Measurements from ENCODE around the gene ANO8. TPM values are rescaled to one million over a fixed set of nuclear protein-coding genes. Genes with fewer than 3 reads are reported as not detected.

The ANO8 gene
- total RNA-seq, 1 experiment from 2014 or later = 5.6 TPM

GRCh38 chr19:17346109-17346671 lies 11.5 kb upstream of the ANO8 start:
- peak; percentile 59 for DNase-seq (ENCODE audit: low read depth)

- DNase-seq (ENCODE audit: low read depth) = no peak
These were observed 7.2 kb upstream of the ANO8 start for GRCh38 chr19:17341845-17342244.

DNA sequence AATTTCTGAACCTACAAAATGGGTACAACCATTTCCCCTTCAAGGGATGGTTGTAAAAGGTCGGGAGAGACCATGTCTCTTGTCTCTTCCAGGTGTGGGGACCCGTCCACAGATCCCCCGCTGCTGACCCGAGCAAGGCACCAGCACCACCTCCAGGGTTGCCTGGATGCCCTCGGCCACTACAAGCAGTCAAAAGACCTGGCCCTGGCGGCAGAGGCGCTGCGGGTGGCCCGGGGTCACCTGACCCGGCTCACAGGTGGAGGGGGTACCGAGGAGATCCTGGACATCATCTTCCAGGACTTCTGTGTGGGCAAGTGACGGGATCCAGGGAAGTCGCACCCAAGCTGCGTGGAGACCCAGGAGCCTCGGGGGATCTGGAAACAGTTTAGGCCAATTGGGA lies 6.7 kb upstream of the ANO8 start:
- no peak for DNase-seq (ENCODE audit: low read depth)

DNA sequence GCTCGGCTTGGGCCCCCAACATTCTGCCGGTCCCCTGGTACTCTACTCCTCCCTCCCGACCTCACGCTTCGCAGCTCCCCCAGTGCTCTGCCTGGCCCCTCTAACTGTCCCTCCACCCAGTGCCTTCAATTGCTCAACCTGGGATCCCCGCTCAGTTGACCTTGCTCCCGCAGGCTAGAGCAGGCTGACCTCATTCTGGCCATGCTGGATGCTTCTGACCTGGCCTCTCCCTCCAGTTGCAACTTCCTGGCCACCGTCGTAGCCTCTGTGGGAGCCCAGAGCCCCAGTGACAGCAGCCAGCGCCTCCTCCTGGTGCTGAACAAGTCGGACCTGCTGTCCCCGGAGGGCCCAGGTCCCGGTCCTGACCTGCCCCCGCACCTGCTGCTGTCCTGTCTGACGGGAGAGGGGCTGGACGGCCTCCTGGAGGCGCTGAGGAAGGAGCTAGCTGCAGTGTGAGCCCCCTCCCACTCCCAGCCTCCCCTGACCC lies 6.3 kb upstream of the ANO8 start:
- no peak for DNase-seq (ENCODE audit: low read depth)

DNA sequence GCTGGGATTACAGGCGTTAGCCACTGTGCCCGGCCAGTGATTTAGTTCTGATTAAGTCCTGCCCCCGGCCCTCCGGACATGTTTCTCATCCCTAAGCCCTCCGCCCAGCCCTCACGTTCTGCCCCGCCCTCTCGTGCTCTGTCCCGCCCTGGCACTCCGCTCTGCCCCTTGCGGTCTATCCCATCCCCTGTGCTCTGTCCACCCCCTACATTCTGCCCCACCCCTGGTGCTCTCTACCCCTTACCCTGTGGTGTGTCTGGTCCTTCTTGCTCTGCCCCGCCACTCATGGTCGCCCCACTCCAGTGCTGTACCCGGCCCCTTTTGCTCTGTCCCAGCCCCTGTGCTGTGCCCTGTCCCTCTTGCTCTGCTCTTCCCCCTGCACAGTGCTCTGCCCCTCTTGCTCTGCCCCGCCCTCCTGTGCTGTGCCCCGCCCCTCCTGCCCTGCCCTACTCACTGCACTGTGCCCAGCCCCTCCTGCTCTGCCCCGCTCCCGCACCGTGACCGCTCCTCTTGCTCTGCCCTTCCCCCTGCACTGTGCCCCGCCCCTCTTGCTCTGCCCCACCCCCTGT lies 5.7 kb upstream of the ANO8 start:
- DNase-seq (ENCODE audit: low read depth) = no peak

DNA sequence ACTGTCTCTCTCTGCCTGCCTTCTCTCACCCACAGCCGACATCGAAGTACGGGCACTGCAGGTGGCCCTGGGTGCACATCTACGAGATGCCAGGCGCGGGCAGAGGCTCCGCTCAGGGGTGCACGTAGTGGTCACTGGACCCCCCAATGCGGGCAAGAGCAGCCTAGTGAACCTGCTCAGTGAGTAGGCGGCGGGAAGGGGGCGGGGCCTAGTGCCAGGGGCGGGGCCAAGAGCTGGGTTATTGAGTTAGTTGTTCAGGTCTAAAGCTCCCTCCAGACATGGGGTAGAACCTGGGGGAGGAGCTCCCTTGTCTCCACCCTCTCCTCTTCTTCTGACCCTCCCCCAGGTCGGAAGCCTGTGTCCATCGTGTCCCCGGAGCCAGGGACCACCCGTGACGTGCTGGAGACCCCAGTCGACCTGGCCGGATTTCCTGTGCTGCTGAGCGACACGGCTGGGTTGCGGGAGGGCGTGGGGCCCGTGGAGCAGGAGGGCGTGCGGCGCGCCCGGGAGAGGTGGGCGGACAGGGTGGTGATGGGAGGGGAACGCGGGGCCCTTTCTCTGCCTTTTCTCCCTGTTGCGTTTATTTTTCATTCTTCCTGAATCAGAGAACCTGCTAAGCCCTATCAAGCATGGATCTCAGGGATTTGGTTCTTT lies 4.6 kb upstream of the ANO8 start:
- DNase-seq (ENCODE audit: low read depth) = no peak

DNA sequence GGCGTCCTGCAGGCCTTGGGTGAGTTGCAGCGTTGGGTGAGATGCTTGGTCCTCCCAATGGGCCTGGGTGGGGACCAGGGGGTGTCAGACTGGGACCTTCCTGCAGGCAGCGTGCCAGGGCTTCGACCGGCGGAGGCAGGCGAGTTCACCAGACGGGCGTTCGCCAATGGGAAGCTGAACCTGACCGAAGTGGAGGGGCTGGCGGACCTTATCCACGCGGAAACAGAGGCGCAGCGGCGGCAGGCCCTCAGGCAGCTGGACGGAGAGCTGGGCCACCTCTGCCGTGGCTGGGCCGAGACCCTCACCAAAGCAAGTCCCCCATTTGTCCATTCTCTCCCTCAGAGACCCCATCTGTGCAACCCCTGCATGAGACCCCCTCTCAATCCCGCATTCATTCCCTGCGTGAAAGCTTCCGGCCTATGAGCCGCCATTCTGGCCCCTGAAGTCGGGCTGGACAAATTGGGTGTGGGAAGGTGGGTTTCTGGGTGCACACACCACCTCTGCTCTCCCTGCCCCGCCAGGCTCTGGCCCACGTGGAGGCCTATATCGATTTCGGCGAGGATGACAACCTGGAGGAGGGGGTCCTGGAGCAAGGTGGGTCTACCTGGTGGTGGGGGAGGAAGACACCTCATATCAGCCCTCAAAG lies 3.9 kb upstream of the ANO8 start:
- no peak for DNase-seq (ENCODE audit: low read depth)

- DNase-seq (ENCODE audit: low read depth) = no peak
These were observed 3.2 kb upstream of the ANO8 start for GRCh38 chr19:17337675-17338432.

DNA sequence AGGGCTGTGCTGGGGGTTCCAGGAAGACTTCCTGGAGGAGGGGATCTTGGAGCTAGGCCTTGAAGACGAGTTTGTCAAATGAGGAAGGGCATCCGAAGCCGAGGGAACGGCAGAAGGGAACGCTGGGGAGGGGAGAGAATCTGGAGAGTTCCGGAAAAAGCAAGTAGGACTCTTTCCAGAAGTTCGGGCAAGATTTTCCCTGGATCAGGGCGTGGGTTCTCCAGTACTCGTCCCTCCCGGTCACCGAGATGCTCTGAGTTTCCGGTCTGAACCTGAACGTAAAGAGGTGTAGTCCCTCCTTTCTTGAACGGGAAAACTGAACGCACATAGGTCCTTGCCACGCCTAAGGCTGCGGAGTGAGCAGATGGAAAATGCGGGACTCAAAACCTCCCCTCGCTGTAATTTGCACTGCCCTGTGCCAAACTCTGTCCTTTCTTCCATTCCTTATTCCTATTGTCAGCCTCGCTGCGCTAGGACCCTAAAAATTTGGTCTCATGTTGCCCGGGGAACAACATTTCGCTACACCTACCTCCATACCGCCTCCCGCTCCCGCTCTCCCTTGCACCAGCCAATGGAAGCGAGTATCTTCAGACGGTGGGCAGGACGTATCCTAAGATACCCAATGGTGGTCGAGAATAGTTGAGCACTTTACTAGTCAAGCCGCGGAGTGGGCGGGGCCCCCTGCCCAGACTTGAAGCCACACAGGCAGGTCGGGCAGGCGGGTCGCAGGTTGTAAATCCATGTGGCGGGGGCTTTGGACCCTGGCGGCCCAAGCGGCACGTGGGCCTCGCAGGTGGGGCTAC lies 2.4 kb upstream of the ANO8 start, which contains the start of gene GTPBP3:
TSS of gene GTPBP3 (plus strand) at position 682 of the 803 bp plus-strand sequence. CDS start at position 741, 59 bp downstream.
- DNase-seq (ENCODE audit: low read depth) = peak; percentile 99

DNA sequence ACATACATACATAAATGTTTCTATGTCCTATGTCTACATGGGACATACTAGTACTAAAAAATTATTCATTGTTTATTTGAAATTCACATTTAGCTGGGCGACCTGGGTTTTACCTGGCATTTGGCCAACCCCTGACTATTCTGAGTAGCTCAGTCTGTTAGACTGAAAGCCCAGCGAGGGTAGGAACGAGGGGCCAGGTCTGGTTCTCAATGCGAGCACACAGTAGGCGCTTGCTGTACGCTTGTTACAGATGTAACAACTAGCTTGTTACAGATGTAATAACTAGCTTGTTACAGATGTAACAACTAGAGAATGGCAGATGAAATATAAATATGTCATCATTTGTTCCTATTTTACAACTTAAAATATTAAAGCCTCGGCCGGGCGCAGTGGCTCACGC lies 920 bp upstream of the ANO8 start:
- DNase-seq (ENCODE audit: low read depth) = no peak

GRCh38 chr19:17333611-17334413 lies 843 bp downstream of the ANO8 start:
- peak; percentile 95 for DNase-seq (ENCODE audit: low read depth)

DNA sequence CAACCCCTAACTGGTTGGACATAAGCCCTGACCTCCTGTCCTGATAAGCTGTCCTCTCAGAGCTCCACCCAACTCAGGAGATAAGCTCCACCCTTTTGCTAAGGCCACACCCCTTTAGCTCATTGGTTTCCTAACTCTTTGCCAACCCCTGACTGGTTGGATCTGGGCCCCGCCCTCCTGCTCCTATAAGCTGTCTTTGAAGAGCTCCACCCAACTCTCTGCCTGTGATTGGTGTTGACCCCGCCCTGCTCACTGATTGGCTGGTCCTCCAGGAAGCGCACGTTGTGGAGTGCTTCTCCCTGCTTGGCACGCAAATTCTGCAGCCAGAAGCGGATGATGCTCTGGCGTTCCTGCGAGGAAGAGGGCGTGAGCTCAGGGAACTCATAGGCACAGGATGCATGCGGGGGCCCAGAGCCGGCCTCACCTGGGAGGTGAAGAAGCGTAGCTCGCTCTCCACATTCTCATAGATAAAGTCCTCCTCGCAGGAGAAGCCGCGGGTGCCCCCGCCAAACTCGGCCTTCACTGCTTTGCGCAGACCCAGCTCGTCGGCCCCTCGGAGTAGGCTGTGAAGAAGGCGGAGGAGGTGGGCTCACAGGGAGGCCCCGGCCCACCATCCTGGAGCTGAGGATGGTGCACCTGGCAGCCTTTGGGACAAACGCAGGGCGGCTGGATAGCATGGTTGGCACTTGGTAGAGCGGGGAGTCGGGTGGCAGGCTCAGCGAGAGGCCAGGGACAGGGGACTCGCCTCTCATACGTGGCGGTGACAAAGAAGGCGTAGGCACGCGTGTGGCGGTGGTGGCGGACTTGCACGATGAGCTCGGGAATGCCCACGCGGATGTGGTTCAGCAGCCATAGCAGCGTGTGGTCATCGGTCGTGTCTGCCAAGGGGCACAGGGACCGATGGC lies 1.7 kb downstream of the ANO8 start:
- peak; percentile 56 for DNase-seq (ENCODE audit: low read depth)

DNA sequence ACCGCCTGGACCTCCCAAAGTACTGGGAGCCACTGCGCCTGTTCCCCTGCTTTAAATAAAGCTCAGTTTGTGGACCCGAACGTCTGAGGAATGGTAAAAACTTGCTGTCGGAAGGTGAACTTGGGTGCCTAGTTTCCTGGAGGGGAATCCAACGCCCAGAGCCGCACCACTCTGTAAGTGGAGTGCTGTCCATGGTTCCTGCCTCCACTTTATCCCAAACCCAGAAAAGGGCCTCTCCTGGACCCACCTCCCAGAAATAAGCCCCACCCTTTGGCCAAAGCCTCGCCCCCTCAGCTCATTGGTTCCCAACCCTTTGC lies 2.3 kb downstream of the ANO8 start:
- DNase-seq (ENCODE audit: low read depth) = no peak

GRCh38 chr19:17331045-17331558 lies 3.6 kb downstream of the ANO8 start:
- no peak for DNase-seq (ENCODE audit: low read depth)

DNA sequence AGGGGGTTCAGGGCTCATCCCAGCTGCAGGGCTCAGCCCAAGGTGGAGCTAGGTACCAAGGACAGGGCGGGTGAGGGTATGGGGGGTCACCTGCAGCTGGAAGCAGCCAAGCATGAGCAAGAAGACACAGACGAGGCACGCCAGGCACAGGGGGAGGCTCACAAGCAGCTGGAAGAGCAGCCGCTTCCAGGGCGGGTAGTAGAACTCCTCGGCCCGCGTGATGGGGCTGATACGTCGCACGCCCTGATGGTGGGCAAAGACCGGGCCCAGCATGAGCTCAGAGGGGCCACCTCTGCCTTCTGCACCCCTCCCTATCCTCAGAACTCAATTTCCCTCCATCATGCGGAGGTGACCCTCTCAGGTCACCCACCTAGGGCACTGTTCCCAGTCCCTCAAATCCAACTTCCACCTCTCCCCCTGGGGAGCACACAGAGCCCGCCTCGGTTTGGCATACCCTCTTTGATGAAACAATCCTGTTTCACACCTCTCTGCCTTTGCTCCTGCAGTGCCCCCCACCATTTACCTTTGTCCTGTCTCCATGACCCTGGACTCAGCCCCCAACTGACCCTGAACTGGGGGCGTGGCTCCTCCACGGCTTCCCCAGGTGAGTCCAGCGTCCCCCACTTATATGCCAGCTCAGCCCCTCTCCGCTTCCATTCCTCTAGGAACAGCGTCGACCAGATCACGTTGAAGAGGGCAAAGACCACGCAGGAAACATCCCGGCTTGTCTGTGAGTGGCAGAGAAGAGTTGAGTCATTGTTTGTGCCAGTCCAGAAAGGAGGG lies 4.2 kb downstream of the ANO8 start:
- no peak for DNase-seq (ENCODE audit: low read depth)

DNA sequence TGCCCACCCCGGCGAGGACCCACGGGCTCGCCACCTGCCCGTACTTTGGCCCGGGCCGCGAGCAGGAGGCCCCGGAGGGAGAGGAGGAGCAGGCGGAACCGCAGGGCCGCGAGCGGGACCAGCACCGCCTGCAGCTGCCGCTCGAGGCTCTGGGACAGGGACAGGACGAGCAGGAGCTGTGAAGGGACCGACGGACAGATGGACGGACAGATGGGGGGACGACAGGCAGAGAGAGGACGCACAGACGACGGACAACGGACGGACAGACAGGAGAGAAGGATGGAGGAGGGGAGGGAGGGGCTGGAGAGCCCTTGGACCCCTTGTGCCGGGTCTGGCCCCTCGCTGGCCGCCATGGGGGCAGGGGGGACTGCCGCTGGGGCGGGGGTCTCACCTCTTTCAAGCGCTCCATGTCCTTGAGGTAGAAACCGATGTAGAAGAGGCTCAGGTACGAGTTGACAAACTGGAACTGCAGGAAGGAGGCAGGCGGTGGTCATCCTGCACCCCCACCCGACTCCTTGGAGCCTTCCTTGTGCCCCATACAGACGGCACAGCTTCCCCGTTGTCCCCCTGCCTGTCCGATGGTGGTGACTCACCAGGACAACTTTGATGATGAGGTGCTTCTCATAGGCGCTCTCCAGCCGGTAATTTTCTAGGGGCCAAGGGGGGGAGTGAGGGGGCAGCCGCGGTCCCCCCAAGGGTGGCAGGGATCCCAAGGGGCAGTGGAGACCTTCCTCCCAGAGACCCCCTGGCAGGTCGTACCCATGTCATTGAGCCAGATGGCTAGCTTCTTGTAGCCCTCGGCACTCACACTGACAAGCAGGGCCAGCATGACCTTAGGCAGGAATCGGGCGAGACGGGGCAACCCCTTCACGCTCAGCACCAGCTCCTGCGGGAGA lies 5.0 kb downstream of the ANO8 start:
- no peak for DNase-seq (ENCODE audit: low read depth)

Data from M059J (cell line).